Myometrial cell (primary cell): ENCODE measurements around the gene OR2AK2. TPM values are rescaled to one million over a fixed set of nuclear protein-coding genes. Genes with fewer than 3 reads are reported as not detected.

Experiments
- total RNA-seq: library from RNA; depleted of rRNA; stranded (reverse); fragments of >200 nt; gene quantifications from 2 replicates; pipeline ENCODE4 v1.2.3, GENCODE V29; 2015

The OR2AK2 gene
- not detected in 2 replicates for total RNA-seq

GRCh38 chr1:247964933-247965332 is at the start of gene OR2AK2:
Gene OR2AK2, plus strand, starts transcription at chr1:247965233. Its CDS starts 144 bp downstream, at chr1:247965377.

GRCh38 chr1:247919952-247920351 is 45.1 kb upstream of the OR2AK2 start, which contains the start of gene OR2T8:
Gene OR2T8, plus strand, starts transcription at chr1:247920252. Its CDS starts 766 bp downstream, at chr1:247921018.

GRCh38 chr1:247924868-247925267 is 40.2 kb upstream of the OR2AK2 start, which contains the start of gene OR2AJ1:
Gene OR2AJ1, plus strand, starts transcription at chr1:247924889. Its CDS starts 8,880 bp downstream, at chr1:247933769.

GRCh38 chr1:247948558-247948957 is 16.5 kb upstream of the OR2AK2 start, which contains the start of gene OR2L8:
Gene OR2L8, plus strand, starts transcription at chr1:247948858. Its CDS starts 0 bp downstream, at chr1:247948858.

GRCh38 chr1:248013229-248013710 is 48.2 kb downstream of the OR2AK2 start, which contains the start of gene OR2L5:
Gene OR2L5, plus strand, starts transcription at chr1:248013660. Its CDS starts 8,288 bp downstream, at chr1:248021948.

Other genes with a start within 250 kb of the OR2AK2 start
- not detected in 2 replicates for gene OR6F1, start 248.6 kb upstream of the OR2AK2 start, total RNA-seq
- not detected in 2 replicates for gene OR14K1, start 226.6 kb upstream of the OR2AK2 start, total RNA-seq
- not detected in 2 replicates for gene OR14A2, start 217.1 kb upstream of the OR2AK2 start, total RNA-seq
- gene OR1C1, start 204.7 kb upstream of the OR2AK2 start, total RNA-seq: not detected in 2 replicates
- gene OR14A16, start 141.1 kb upstream of the OR2AK2 start, total RNA-seq: not detected in 2 replicates
- gene OR11L1, start 123.3 kb upstream of the OR2AK2 start, total RNA-seq: not detected in 2 replicates
- 0.29 TPM in 1 of 2 replicates, not detected in the other for gene TRIM58, start 108.0 kb upstream of the OR2AK2 start, total RNA-seq
- not detected in 2 replicates for gene OR2W3, start 69.6 kb upstream of the OR2AK2 start, total RNA-seq
- not detected in 2 replicates for gene OR2T8, start 45.0 kb upstream of the OR2AK2 start, total RNA-seq
- gene OR2AJ1, start 40.3 kb upstream of the OR2AK2 start, total RNA-seq: not detected in 2 replicates
- gene OR2L8, start 16.4 kb upstream of the OR2AK2 start, total RNA-seq: not detected in 2 replicates
- not detected in 2 replicates for gene OR2L5, start 48.4 kb downstream of the OR2AK2 start, total RNA-seq
- gene OR2L2, start 64.8 kb downstream of the OR2AK2 start, total RNA-seq: not detected in 2 replicates
- not detected in 2 replicates for gene OR2L3, start 81.6 kb downstream of the OR2AK2 start, total RNA-seq
- not detected in 2 replicates for gene OR2L13, start 130.0 kb downstream of the OR2AK2 start, total RNA-seq
- not detected in 2 replicates for gene OR2M5, start 179.9 kb downstream of the OR2AK2 start, total RNA-seq
- not detected in 2 replicates for gene OR2M2, start 209.6 kb downstream of the OR2AK2 start, total RNA-seq
- not detected in 2 replicates for gene OR2M3, start 232.0 kb downstream of the OR2AK2 start, total RNA-seq